Lower lobe of right lung (tissue), 2 donors: Measurements from ENCODE around the gene CSMD2. TPM values are rescaled to one million over a fixed set of nuclear protein-coding genes. Genes with fewer than 3 reads are reported as not detected.

Experiments
- ATAC-seq, 2 donors: fragments of 200-7000 bp; cut with Tn5 transposase; one replicate each; pipeline ENCODE4 v1.9.1; 2020 to 2022; ENCODE audit warnings: mild to moderate bottlenecking in 2 of 2, moderate library complexity in 2 of 2
- DNase-seq: peaks from one replicate; pipeline ENCODE4 v3.0.0-alpha.2; 2020
- H3K27ac ChIP-seq: fragments of 200-600 bp; one replicate; pipeline ENCODE4 v1.8.0; 2022
- H3K27me3 ChIP-seq: fragments of 200-600 bp; one replicate; pipeline ENCODE4 v1.8.0; 2022; ENCODE audit warnings: low read depth
- H3K36me3 ChIP-seq: fragments of 200-600 bp; one replicate; pipeline ENCODE4 v1.8.0; 2022; ENCODE audit warnings: mild to moderate bottlenecking
- H3K4me1 ChIP-seq: fragments of 200-600 bp; one replicate; pipeline ENCODE4 v1.8.0; 2022
- H3K4me3 ChIP-seq: fragments of 200-600 bp; one replicate; pipeline ENCODE4 v1.8.0; 2022; ENCODE audit warnings: mild to moderate bottlenecking
- H3K9me3 ChIP-seq: fragments of 200-600 bp; one replicate; pipeline ENCODE4 v1.8.0; 2022
- CTCF ChIP-seq: fragments of 200-600 bp; IDR thresholded peaks from one replicate; pipeline ENCODE4 v1.8.0; 2022; ENCODE audit warnings: antibody characterized with exemption, mild to moderate bottlenecking
- intact Hi-C: fragments of 100-400 bp; cut with DNase I; formaldehyde crosslinking; loops from one replicate; pipeline ENCODE4 v1.11.0; 2022
- total RNA-seq: library from RNA; stranded (reverse); fragmentation: NEBNext Ultra II Directional; extraction: Animal tissue kit (Norgen Biotek cat#: 25700); gene quantifications from one replicate; pipeline ENCODE4 v1.2.1, GENCODE V29; 2021
- donor health status: DM: no; HTN: yes; CAD: no; lungs with severe emphysema.

The CSMD2 gene
- total RNA-seq, 1 donor from 2014 or later = 1.1 TPM

- Histone ChIP-seq H3K4me3 (no peak overlapping the region), H3K36me3 (no peaks in the 10 kb centered on the region), H3K27me3 (peaks cover 12% of the 10 kb centered on the region), H3K9me3 (peaks cover 5% of the 10 kb centered on the region), H3K4me1 (no peaks in the 10 kb centered on the region), H3K27ac (no peak overlapping the region)
- TF ChIP-seq CTCF = no peak
- ATAC-seq = no peak
- intact Hi-C loops = no loop called here
- DNase-seq = no peak
Observed at GRCh38 chr1:34052565-34052964, 112.5 kb downstream of the CSMD2 start.

- H3K9me3 ChIP-seq = peaks cover 5% of the 10 kb centered on the region
- intact Hi-C loops = no loop called here
- H3K4me3 ChIP-seq = no peak overlapping the region
- DNase-seq = no peak
- H3K4me1 ChIP-seq = no peaks in the 10 kb centered on the region
- H3K36me3 ChIP-seq = no peaks in the 10 kb centered on the region
- no peak for ATAC-seq
- H3K27me3 ChIP-seq = peaks cover 8% of the 10 kb centered on the region
- no peak for TF ChIP-seq CTCF
- no peak overlapping the region for H3K27ac ChIP-seq
Observed at GRCh38 chr1:34050709-34051485, 114.1 kb downstream of the CSMD2 start.

GRCh38 chr1:34049994-34050393, 115.0 kb downstream of the CSMD2 start:
- peaks cover 8% of the 10 kb centered on the region for H3K27me3 ChIP-seq
- DNase-seq (no peak), ATAC-seq (no peak)
- TF ChIP-seq CTCF = no peak
- no peak overlapping the region for H3K27ac ChIP-seq
- no peaks in the 10 kb centered on the region for H3K4me1 ChIP-seq
- H3K36me3 ChIP-seq = no peaks in the 10 kb centered on the region
- H3K9me3 ChIP-seq = peaks cover 5% of the 10 kb centered on the region
- intact Hi-C loops = no loop called here
- no peak overlapping the region for H3K4me3 ChIP-seq

- no peak for TF ChIP-seq CTCF
- Histone ChIP-seq H3K4me1 (no peaks in the 10 kb centered on the region), H3K4me3 (no peak overlapping the region), H3K27ac (no peak overlapping the region), H3K9me3 (peaks cover 5% of the 10 kb centered on the region), H3K36me3 (no peaks in the 10 kb centered on the region), H3K27me3 (peaks cover 8% of the 10 kb centered on the region)
- DNase-seq (no peak), ATAC-seq (no peak)
- intact Hi-C loops = no loop called here
Observed at GRCh38 chr1:34049477-34049876, 115.6 kb downstream of the CSMD2 start.

- no peaks in the 10 kb centered on the region for H3K4me1 ChIP-seq
- no peaks in the 10 kb centered on the region for H3K27me3 ChIP-seq
- H3K4me3 ChIP-seq = no peak overlapping the region
- H3K9me3 ChIP-seq = no peaks in the 10 kb centered on the region
- no peak for DNase-seq
- ATAC-seq = no peak
- no peak overlapping the region for H3K27ac ChIP-seq
- intact Hi-C loops = no loop called here
- H3K36me3 ChIP-seq = no peaks in the 10 kb centered on the region
- TF ChIP-seq CTCF = no peak
Observed at GRCh38 chr1:34037856-34038255, 127.2 kb downstream of the CSMD2 start.
